ENCODE measurements around the gene OPN3. TPM values are rescaled to one million over a fixed set of nuclear protein-coding genes. Genes with fewer than 3 reads are reported as not detected.

The OPN3 gene
- total RNA-seq, 1 donor from 2014 or later = 36.5 TPM

- peak; percentile 50 for TF ChIP-seq CTCF (IDR thresholded peaks at IDR 0.05)
- ATAC-seq (peak; percentile 47 to 69), DNase-seq (no peak)
- Histone ChIP-seq H3K9me3 (no peaks in the 10 kb centered on the region), H3K4me1 (no peaks in the 10 kb centered on the region), H3K4me3 (no peak overlapping the region), H3K36me3 (no peaks in the 10 kb centered on the region), H3K27me3 (ENCODE audit: low read depth) (no peaks in the 10 kb centered on the region), H3K27ac (no peak overlapping the region)
- intact Hi-C loops (cut with DNase I) = no loop called here
These were observed 12.5 kb downstream of the OPN3 start for GRCh38 chr1:241627453-241628259.

- intact Hi-C loops (cut with DNase I) = no loop called here
- Histone ChIP-seq H3K27me3 (ENCODE audit: low read depth) (no peaks in the 10 kb centered on the region), H3K27ac (no peak overlapping the region), H3K4me3 (no peak overlapping the region), H3K9me3 (no peaks in the 10 kb centered on the region), H3K4me1 (no peaks in the 10 kb centered on the region), H3K36me3 (no peaks in the 10 kb centered on the region)
- DNase-seq (no peak), ATAC-seq (no peak)
- TF ChIP-seq CTCF (IDR thresholded peaks at IDR 0.05) = no peak
These were observed 15.2 kb downstream of the OPN3 start for GRCh38 chr1:241624935-241625334.

- Histone ChIP-seq H3K4me3 (no peak overlapping the region), H3K9me3 (no peaks in the 10 kb centered on the region)
- peak in 1 of 2 donors; percentile 54 for ATAC-seq
These were observed 17.5 kb downstream of the OPN3 start for GRCh38 chr1:241622669-241623068.

GRCh38 chr1:241617426-241617825 lies 22.7 kb downstream of the OPN3 start:
- H3K27me3 ChIP-seq (ENCODE audit: low read depth) = no peaks in the 10 kb centered on the region
- H3K4me3 ChIP-seq = no peak overlapping the region
- ATAC-seq (no peak), DNase-seq (no peak)
- H3K9me3 ChIP-seq = no peaks in the 10 kb centered on the region
- H3K4me1 ChIP-seq = no peaks in the 10 kb centered on the region
- H3K27ac ChIP-seq = no peak overlapping the region
- intact Hi-C loops (cut with DNase I) = no loop called here
- H3K36me3 ChIP-seq = no peaks in the 10 kb centered on the region
- no peak for TF ChIP-seq CTCF (IDR thresholded peaks at IDR 0.05)

More at GRCh38 chr1:241622669-241623068, 17.5 kb downstream of the OPN3 start:
- no peaks in the 10 kb centered on the region for H3K36me3 ChIP-seq
- no peaks in the 10 kb centered on the region for H3K4me1 ChIP-seq
- H3K27me3 ChIP-seq (ENCODE audit: low read depth) = no peaks in the 10 kb centered on the region
- no peak for DNase-seq
- intact Hi-C loops (cut with DNase I) = no loop called here
- no peak overlapping the region for H3K27ac ChIP-seq
- no peak for TF ChIP-seq CTCF (IDR thresholded peaks at IDR 0.05)

- Histone ChIP-seq H3K9me3 (no peaks in the 10 kb centered on the region), H3K4me1 (peaks cover 15% of the 10 kb centered on the region), H3K27me3 (ENCODE audit: low read depth) (no peaks in the 10 kb centered on the region), H3K27ac (no peak overlapping the region), H3K36me3 (no peaks in the 10 kb centered on the region), H3K4me3 (no peak overlapping the region)
- DNase-seq (no peak), ATAC-seq (peak in 1 of 2 donors; percentile 16)
- intact Hi-C loops (cut with DNase I) = no loop called here
- no peak for TF ChIP-seq CTCF (IDR thresholded peaks at IDR 0.05)
These were observed 24.9 kb downstream of the OPN3 start for GRCh38 chr1:241615043-241615974.
